Ectodermal cell (in vitro differentiated cells): Measurements from ENCODE around the gene MYO1E.
"Not testable (repeated sequence)": the region's sequence is repeated elsewhere in the genome, so short reads cannot be mapped to it uniquely, and the experiment has no call there.

Experiments
- H3K27ac ChIP-seq: 2 replicates; pipeline ENCODE4 v1.7.0; 2013; ENCODE audit warnings: mild to moderate bottlenecking, low read depth, low read length; ENCODE audit not compliant: insufficient read depth, poor library complexity, severe bottlenecking
- H3K27me3 ChIP-seq: 2 replicates; pipeline ENCODE4 v1.7.0; 2013; ENCODE audit warnings: mild to moderate bottlenecking, low read length; ENCODE audit not compliant: insufficient read depth, control insufficient read depth, poor library complexity, severe bottlenecking
- H3K36me3 ChIP-seq: one replicate; pipeline ENCODE4 v1.7.0; 2013; ENCODE audit warnings: low read length; ENCODE audit not compliant: control insufficient read depth, insufficient read depth
- H3K4me1 ChIP-seq: one replicate; pipeline ENCODE4 v1.7.0; 2013; ENCODE audit warnings: low read length; ENCODE audit not compliant: control insufficient read depth, insufficient read depth
- H3K4me3 ChIP-seq: 2 replicates; pipeline ENCODE4 v1.7.0; 2013; ENCODE audit warnings: low read depth, low read length, control low read depth; ENCODE audit not compliant: insufficient read depth
- H3K9me3 ChIP-seq: 2 replicates; pipeline ENCODE4 v1.7.0; 2013; ENCODE audit warnings: mild to moderate bottlenecking, low read length, moderate library complexity; ENCODE audit not compliant: control insufficient read depth
- WGBS, 2 experiments: methylation state at CpG; one replicate each; pipeline ENCODE4 v1.1.7; 2013; ENCODE audit warnings: missing lambda C conversion rate in 2 of 2; 5-methylcytosine and 5-hydroxymethylcytosine counted together

The MYO1E gene

GRCh38 chr15:59125683-59126082 lies 247.0 kb downstream of the MYO1E start:
- not testable (repeated sequence) for H3K4me3 ChIP-seq, H3K27me3 ChIP-seq, H3K9me3 ChIP-seq, H3K4me1 ChIP-seq, H3K27ac ChIP-seq
- WGBS, 2 experiments: 83 to 95% methylated on average over 3 of the region's 4 CpGs
- peaks cover 36% of the 10 kb centered on the region for H3K36me3 ChIP-seq

- Histone ChIP-seq H3K36me3 (peaks cover 42% of the 10 kb centered on the region), H3K4me3 (no peak overlapping the region), H3K9me3 (no peaks in the 10 kb centered on the region), H3K27ac (no peak overlapping the region), H3K4me1 (no peaks in the 10 kb centered on the region), H3K27me3 (no peaks in the 10 kb centered on the region)
- 95% methylated on average over 2 of the region's 2 CpGs for WGBS, 2 experiments
Observed at GRCh38 chr15:59124261-59124660, 248.4 kb downstream of the MYO1E start.

GRCh38 chr15:59120937-59121336 lies 251.7 kb downstream of the MYO1E start:
- WGBS, 2 experiments: 94 to 96% methylated on average over 5 of the region's 5 CpGs
- no peaks in the 10 kb centered on the region for H3K4me1 ChIP-seq
- H3K4me3 ChIP-seq: no peak overlapping the region
- no peak overlapping the region for H3K27ac ChIP-seq
- H3K9me3 ChIP-seq: no peaks in the 10 kb centered on the region
- H3K27me3 ChIP-seq: no peaks in the 10 kb centered on the region
- H3K36me3 ChIP-seq: peaks cover 72% of the 10 kb centered on the region

GRCh38 chr15:59119625-59120024 lies 253.0 kb downstream of the MYO1E start:
- no peaks in the 10 kb centered on the region for H3K9me3 ChIP-seq
- no peaks in the 10 kb centered on the region for H3K27me3 ChIP-seq
- no peaks in the 10 kb centered on the region for H3K4me1 ChIP-seq
- WGBS, 2 experiments: 89 to 94% methylated on average over 5 of the region's 5 CpGs
- H3K4me3 ChIP-seq: no peak overlapping the region
- H3K27ac ChIP-seq: no peak overlapping the region
- peaks cover 71% of the 10 kb centered on the region for H3K36me3 ChIP-seq

- no peak overlapping the region for H3K27ac ChIP-seq
- H3K4me1 ChIP-seq: no peaks in the 10 kb centered on the region
- peaks cover 65% of the 10 kb centered on the region for H3K36me3 ChIP-seq
- H3K4me3 ChIP-seq: no peak overlapping the region
- H3K27me3 ChIP-seq: no peaks in the 10 kb centered on the region
- no peaks in the 10 kb centered on the region for H3K9me3 ChIP-seq
- 96 to 98% methylated on average over 6 of the region's 6 CpGs for WGBS, 2 experiments
Observed at GRCh38 chr15:59116771-59117170, 255.9 kb downstream of the MYO1E start.

GRCh38 chr15:59116141-59116540 lies 256.5 kb downstream of the MYO1E start:
- no peak overlapping the region for H3K27ac ChIP-seq
- H3K27me3 ChIP-seq: no peaks in the 10 kb centered on the region
- H3K9me3 ChIP-seq: no peaks in the 10 kb centered on the region
- peaks cover 71% of the 10 kb centered on the region for H3K36me3 ChIP-seq
- WGBS, 2 experiments: 94 to 100% methylated on average over 1 of the region's 1 CpG
- H3K4me3 ChIP-seq: no peak overlapping the region
- H3K4me1 ChIP-seq: no peaks in the 10 kb centered on the region

GRCh38 chr15:59115047-59115446 lies 257.6 kb downstream of the MYO1E start:
- Histone ChIP-seq H3K36me3 (peaks cover 77% of the 10 kb centered on the region), H3K4me3 (no peak overlapping the region), H3K4me1 (no peaks in the 10 kb centered on the region), H3K9me3 (no peaks in the 10 kb centered on the region), H3K27me3 (no peaks in the 10 kb centered on the region), H3K27ac (no peak overlapping the region)
- 89 to 96% methylated on average over 2 of the region's 2 CpGs for WGBS, 2 experiments

- no peak overlapping the region for H3K4me3 ChIP-seq
- no peak overlapping the region for H3K27ac ChIP-seq
- H3K9me3 ChIP-seq: no peaks in the 10 kb centered on the region
- H3K27me3 ChIP-seq: no peaks in the 10 kb centered on the region
- H3K36me3 ChIP-seq: peaks cover 64% of the 10 kb centered on the region
- 92% methylated on average over 4 of the region's 4 CpGs for WGBS, 2 experiments
- no peaks in the 10 kb centered on the region for H3K4me1 ChIP-seq
Observed at GRCh38 chr15:59111251-59111650, 261.4 kb downstream of the MYO1E start.

GRCh38 chr15:59105854-59106253 lies 266.8 kb downstream of the MYO1E start:
- Histone ChIP-seq H3K4me3 (peak overlapping the region; percentile 74), H3K9me3 (no peaks in the 10 kb centered on the region), H3K36me3 (peaks cover 27% of the 10 kb centered on the region), H3K27ac (no peak overlapping the region), H3K4me1 (no peaks in the 10 kb centered on the region), H3K27me3 (no peaks in the 10 kb centered on the region)
- WGBS, 2 experiments: 13 to 14% methylated on average over 2 of the region's 2 CpGs

- Histone ChIP-seq H3K27me3 (no peaks in the 10 kb centered on the region), H3K27ac (peak within 1 kb of the TSS; percentile 78), H3K9me3 (no peaks in the 10 kb centered on the region), H3K4me1 (no peaks in the 10 kb centered on the region), H3K4me3 (peak within 1 kb of the TSS; percentile 74), H3K36me3 (peaks cover 21% of the 10 kb centered on the region)
- WGBS, 2 experiments: 0% methylated on average over 55 to 57 of the region's 57 CpGs
Observed at GRCh38 chr15:59104912-59105732, 267.5 kb downstream of the MYO1E start, which contains the start of gene CCNB2. TSS of gene CCNB2 (plus strand) at chr15:59105146. CDS start at chr15:59105269, 123 bp downstream.
